ENCODE measurements around the gene MCM8.

DNA sequence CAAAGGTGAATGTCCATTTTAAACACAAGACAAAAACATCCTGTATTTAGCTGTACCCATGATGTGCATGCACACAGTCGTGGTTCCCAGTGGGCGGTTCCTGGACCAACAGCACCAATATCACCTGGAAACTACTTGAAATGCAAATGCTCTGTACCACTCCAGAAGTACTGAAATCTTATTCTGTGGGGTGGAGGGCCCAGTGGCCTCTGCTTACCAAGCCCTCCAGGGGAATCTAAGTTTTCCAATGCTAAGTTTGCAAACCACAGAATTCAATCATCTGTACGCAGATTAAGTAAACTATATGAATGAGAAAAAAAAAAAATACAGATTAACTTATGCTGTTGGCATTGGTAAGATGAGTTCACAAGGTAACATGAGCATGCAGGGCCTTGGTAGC is 14.2 kb upstream of the MCM8 start:
- TF ChIP-seq POLR2AphosphoS5 (IDR thresholded peaks at IDR 0.05; ENCODE audit: low read depth, low read length) (no peak), POLR2A (IDR thresholded peaks at IDR 0.05; ENCODE audit: low read depth, low read length) (no peak; the same call in 1 of the 2 replicates)
